Measurements from ENCODE around the gene PARL.

The PARL gene

DNA sequence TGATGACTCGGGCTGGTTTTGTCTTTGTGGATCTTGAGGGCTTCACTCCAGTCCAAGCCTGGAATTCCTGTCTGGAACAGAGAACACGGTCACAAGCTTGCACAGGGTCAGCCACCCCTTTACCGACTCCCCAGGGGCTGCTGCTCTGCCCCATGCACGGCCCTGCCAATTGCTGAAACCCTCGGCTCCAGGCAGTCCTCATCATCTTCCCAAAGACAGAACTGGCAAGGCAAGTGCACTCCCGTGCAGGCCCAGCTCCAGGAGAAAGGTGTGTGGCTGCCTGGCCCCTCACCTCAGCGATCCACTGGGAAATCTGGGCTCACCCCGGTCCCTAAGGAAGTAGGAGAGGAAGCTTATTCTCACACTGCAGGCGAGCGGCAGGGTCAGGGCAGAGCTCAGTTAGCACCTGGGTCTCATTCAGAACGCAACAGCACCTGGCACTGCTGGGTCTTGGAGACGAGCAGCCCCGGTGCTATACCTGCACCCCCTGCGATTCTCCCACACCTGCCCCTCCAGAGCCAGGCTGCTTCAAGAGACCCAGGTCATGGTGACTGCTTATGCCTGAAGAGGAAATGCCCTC, 66.5 kb downstream of the PARL start:
- DNase-seq (ENCODE audit: low read depth in 2 of 2): no peak

DNA sequence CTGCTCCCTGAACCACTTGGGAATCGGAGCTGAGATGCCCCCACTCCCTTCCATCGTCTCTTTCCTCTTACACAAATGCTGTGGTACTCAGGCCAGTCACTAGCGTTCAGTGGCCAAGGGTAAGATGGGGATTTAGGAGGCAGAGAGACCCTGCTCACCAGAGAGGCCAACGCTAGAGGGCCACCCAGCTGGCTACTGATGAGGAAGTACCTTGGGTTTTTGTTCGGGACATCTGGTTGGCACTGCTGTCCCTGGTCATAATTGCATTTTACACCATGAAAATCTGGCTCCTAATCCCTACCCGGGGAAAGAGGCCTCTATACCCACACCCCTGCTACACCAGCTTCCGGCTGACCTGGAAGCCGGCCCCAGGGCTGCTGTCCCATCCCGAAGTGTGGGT, 67.0 kb downstream of the PARL start:
- DNase-seq (ENCODE audit: low read depth in 2 of 2): no peak

DNA sequence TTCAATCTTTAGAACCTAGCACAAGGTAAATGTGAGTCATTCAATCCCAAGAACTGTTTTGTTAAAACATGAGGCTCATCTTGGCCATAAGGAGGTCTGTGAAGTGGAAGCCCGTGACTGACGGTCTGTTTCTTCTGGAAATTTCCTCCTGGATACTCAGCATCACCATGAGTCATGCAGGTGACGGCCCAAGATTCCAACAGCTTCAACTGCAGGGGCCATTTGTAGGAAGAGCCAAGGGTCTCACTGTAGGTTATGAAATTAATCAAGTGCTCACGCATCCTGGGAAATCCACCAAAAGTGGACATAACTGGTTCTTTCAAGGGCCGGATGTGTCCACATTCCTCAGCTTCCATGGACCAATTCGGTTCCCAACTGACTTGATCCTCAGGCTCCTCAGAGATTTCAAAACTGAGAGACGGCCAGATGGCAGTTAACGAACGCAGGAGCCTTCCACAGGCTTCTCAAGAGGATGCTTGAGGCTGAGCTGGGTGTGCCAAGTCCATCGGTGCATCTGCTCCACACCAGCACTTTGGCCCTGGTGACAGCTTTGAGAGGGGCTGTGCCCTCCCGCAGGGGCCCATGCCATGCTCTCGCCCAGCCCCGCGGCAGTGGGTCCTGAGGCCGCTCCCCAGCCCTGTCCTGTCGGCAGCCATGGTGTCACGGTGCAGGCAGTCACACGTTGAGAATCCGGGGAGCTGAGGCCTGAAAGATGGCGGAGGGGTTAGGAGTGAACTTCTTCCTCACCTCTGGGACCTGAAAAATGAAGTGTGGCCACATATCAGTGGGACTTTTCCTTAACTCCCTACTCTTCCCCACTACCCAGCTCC, 67.8 kb downstream of the PARL start:
- no peak for DNase-seq (ENCODE audit: low read depth in 2 of 2)

DNA sequence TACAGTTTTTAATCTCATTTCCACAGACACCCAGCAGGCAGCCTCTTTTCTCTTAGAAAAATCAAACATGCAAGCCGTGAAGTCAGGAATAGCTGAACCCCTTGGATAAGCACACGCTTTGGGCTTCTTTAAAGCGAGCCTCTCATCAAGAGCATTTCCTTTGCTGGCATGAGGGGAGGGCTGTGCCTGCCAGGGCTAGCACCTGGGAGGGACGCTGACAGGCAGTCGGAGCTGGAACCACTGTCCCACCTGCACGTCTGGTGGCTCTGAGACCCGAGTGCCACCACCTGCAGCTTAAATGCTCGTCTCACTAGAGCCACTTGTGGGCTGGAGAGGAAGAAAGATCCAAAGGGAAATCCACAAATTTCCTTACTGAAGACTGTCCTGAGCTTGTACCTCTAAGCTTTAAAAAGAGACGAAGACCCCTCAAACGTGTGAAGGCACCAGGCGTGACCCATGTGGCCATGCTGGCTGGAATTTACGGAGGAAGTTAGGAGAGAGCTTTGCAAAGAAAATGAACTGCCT, 68.7 kb downstream of the PARL start:
- no peak for DNase-seq (ENCODE audit: low read depth in 2 of 2)

DNA sequence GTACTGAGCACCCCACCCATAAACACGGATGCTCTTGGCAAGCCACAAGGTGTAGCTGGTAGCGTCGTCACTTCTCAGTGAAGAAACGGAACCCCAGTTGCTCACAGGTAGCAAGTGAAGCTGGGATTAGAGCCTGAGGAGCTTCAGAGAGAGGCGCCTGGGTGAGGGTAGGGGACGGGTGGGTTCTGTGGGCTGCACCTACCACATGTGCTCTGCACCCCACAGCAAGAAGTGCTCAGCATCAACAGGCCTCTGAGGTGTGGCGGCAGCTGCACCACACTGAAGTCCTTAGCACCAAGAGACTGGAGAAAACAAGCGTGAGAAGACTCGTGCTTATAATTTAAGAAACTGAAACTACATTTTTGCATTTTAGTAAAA, 69.1 kb downstream of the PARL start:
- no peak for DNase-seq (ENCODE audit: low read depth in 2 of 2)

DNA sequence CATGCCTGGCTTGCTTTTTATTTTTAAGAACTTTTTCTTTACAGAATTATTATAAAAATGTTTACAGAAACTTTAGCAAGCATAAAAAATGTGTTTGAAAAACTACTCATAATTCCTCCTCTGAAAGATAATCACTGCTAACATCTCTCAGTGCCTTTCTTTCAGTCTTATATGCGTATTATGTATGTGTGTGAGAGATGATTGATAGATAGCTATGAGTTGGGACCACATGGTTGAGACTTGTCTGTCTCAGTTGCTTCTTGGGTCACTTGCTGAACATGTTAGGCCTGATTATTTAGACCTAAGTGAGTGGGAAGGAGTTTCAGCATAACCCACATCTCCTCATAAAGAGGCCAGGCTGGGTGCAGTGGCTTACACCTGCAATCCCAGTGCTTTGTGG, 70.4 kb downstream of the PARL start:
- no peak for DNase-seq (ENCODE audit: low read depth in 2 of 2)

DNA sequence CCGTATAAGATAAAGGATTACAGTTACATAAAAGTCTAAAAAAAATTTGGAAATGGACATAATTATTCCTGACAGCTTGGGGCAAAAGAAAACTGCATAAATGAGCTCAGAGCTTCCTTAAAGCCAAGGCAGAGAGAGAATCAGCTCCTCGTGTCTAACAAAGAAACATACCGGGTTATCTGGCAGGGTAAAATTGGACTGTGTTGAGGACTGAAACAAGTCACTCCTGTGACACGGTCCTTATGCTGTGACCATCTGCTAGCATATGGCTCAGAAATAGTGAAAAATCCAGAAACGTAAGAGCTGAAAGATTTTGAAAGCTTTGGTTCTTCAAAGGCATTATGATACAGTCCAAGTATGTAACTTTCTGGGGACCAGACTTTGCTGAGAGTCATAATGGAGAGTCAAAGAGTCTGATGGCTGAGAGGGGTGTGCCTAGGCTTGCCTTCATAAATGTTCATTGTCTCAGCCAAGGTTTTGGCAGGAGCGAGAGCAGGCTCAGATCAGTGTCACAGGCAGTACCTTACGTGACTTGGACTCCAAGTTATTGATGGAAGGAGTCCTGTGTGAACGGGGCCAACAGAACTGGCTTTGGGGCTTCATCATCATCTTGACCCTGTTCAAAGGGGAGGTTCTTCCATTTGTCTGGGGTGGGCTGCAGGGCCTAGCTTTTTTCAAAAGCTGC, 71.8 kb downstream of the PARL start:
- no peak for DNase-seq (ENCODE audit: low read depth in 2 of 2)

DNA sequence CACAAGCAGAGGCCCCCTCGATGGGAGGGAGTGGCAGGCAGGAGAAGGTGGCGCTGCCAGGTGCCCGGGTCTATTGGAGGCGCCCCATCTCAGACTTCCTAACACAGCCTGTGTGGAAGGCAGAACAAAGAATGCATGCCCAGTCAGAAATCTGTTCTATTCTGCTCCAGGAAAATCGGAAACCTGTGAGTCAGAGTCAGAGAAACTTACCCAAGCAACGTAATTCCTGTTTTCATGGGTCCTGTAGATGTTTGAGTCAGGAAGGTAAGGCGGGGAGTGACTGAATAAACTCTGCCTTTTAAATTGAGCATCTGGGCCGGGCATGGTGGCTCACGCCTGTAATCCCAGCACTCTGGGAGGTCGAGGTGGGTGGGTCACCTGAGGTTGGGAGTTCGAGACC, 73.0 kb downstream of the PARL start:
- no peak for DNase-seq (ENCODE audit: low read depth in 2 of 2)

DNA sequence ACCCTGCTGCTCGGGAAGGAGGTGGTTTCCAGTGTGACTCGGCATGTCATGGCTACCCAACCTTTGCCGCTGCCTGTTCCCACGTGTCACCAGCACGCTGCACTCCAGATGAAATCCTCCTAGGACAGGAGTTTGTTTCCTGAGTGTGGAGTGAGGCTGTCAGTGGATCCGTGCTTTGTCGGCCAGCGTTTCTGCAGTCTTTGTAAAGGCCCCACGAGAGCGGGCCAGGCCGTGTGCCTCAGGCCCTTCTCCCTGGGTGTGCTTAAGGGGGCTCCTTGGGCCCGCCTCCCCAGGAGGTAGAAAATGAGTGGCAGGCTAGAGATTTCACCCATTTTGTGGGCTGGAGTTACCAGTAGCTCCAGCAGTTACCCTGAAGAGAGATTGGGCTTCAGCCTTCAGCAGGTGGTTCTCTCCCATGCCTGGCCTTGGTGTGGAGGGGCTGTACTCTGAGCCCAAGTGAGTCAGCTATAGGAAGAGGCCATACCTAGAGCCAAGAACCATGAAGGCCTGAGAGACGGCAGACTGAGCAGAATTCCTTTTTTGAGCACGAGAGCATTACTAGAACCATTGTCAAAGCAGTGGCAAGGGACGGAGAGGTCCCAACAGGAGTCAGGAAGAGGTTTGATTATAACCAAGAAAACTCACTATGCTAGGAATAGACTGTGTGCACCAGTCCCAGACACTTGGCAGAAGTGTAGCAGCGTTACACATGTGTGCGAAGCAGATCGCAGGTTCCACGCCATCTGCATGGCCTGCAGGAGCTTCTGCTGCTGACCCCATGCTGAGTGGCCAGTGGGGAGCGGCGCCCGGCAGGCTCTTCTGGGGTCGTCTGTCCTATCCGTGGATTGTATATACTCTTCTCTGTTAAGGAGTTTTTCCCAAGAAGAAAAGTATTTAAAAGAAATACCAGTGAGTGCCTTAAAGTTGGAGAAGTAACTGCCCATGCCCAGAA, 73.8 kb downstream of the PARL start:
- DNase-seq (ENCODE audit: low read depth in 2 of 2): no peak

DNA sequence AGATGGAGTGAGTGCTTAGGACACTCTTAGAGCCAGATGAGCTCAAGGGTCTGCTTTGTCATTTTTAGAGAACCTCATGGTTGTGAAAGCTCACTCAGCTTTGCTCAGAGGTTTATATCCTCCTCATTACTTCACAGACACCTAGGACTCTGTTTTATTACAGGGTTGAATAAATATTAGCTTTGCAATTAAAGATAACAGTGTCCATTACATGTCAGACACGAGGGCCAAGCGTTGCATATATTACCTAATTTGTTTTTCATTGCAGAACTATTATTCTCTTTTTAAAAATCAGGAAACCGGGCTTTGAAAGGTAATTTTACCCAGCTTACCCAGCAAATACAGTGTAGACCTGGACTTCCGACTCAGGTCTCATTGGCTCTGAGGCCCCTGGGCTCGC, 75.4 kb downstream of the PARL start:
- DNase-seq (ENCODE audit: low read depth in 2 of 2): no peak

DNA sequence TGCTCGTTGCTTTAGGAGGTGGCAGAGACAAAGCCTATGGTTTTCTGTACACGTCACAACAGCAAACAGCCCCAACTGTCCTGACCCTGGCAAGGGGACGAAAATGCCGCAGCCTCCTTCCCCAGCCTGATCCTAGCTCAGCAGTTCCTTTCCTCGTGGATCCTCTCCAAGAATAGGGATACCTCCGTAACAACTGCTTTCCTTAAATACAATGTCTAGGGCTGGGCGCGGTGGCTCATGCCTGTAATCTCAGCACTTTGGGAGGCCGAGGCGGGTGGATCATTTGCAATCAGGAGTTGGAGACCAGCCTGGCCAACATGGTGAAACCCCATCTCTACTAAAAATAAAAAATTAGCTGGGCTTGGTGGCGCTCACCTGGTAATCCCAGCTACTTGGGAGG, 76.3 kb downstream of the PARL start:
- DNase-seq (ENCODE audit: low read depth in 2 of 2): no peak

DNA sequence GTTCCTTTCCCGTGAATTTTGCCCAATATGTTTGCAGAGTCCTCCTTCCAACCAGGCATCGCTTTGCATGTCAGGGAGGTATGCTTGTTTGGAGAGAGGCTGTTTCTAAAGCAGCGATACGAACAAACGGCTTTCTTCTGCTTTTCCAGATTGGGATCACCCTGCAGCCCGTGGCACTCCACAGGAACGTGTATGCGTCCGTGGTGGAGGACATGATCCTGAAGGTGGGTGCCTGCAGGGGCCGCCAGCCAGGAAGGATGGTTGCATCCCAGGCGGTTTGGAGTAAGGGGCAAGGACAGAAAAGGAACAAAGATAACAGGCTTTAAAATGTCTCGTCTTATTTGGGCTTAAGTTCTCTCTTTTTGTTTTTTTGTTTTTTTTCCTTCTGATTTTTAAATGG, 76.8 kb downstream of the PARL start:
- no peak for DNase-seq (ENCODE audit: low read depth in 2 of 2)

DNA sequence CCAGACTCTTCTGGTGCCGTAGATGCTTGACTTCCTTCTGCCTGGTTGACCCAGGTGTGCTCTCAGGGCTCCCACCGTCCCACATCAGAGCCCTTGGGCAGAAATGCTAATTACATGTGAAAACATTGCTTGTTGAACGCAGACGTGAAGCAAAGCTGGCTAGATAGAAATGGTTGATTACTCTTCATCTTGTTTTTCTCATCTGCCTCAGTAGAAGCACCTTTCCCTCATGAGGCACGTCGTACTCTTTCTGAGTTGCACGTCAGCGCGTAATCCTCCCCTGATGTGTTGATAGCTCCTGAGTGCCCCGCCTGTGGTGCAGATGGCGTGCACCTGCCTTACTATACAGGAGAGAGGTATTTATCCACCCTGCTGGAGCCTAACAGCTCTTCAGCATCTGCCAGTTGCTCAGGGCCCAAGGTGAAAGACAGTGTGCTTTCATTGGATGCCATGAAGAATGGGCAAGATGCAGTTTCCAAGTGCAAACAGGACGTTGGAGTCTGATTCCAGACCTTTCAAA, 77.4 kb downstream of the PARL start:
- DNase-seq (ENCODE audit: low read depth in 2 of 2): no peak

DNA sequence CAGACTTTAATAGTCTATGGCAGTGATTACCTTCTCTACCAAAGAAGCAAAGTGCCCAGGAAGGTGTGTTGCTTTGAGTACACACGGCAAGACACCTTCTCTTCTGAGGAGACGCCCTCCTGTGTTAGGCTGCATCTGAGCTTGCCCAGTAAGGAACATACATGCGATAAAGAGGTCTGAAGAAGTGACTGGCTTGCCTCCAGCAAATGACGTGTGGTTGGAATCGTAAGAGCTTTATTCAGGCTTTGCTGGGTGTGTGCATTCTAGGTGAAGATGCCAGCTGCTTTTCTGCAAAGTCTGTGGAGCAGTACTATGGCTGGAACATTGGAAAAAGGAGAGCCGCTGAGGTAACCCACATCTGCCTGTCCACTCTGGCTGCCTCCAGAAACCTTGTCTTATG, 81.7 kb downstream of the PARL start:
- no peak for DNase-seq (ENCODE audit: low read depth in 2 of 2)

DNA sequence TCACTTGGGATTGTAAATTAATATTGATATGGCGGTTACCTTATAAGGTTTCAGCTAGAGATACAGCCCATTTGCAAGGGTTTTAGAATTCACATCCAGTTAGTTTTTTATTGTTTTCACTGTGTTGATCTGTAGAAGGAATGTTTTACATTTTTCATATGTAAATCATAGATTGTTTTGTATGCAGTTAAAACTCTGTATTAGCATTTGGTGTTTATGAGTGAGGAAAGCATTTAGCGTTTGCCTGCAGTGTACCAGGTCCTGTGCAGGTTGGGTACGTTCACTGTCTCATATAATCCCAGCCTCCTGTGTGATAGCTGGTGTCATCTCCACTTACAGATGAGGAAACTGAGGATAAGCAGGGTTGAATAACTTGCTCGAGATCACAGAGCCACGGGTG, 83.1 kb downstream of the PARL start:
- DNase-seq (ENCODE audit: low read depth in 2 of 2): no peak

DNA sequence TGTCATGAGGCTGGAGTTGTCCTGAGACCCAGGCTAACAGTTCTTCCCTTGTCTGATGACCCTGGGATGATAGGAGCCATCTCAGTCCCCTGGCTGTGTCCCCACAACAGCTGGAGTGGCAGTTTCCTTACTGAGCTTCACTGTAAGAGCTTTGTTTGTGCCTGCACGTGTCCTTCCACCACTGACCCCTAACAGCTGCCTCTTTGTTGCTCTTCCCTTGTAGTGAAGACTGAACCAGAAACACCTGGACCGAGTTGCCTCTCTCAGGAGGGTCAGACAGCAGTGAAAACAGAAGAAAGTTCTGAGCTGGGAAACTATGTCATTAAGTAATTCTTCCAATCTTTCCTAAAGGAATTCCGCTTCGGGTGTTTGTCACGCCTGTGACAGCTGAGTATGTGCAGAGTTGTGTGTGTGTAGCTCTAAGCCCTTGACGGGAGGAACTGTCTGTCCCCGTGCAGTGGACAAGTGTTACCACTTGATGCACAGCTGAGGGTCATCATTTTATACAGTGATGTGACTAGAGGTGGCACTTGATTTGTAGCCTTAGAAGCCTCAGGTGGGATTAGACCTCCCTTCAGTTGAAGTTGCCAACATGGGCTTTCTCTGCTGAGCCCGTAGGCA, 84.3 kb downstream of the PARL start:
- no peak for DNase-seq (ENCODE audit: low read depth in 2 of 2)

DNA sequence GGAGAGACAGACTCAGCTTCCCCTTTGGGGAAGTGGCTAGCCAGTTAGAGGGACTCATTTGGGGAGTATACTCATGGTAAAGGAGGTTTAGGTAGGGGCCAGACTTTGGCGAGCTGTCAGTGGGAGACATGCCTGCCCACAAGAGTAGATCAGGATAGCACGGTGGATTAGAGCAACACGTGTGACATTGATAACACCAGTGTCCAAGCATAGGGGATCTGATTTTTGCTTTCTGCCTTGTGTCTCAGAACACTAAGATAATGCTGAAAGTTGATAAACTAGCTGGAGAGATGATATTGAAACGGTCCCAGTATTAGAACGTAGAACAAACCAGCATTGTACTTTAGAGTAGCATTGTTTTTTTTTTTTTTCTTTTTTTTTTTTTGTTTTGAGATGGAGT, 85.2 kb downstream of the PARL start:
- DNase-seq (ENCODE audit: low read depth in 2 of 2): no peak

DNA sequence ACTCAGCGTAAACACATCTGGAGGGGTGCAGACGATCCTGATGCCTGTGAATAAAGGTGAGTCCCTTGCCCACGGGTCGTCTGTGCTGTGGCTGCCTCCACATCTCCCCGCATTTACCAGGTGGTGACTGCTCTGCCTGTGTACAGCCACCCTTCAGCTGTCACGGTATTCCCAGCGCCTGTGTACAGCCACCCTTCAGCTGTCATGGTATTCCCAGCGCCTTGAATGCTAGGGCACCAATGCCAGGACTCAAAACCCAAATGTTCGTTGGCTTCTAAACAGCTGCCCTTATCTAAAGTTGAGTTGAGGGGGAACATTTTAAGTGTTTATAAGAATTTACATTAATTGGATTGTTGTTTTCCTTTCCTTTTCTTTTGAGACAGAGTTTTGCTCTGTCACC, 86.7 kb downstream of the PARL start:
- DNase-seq (ENCODE audit: low read depth in 2 of 2): no peak

DNA sequence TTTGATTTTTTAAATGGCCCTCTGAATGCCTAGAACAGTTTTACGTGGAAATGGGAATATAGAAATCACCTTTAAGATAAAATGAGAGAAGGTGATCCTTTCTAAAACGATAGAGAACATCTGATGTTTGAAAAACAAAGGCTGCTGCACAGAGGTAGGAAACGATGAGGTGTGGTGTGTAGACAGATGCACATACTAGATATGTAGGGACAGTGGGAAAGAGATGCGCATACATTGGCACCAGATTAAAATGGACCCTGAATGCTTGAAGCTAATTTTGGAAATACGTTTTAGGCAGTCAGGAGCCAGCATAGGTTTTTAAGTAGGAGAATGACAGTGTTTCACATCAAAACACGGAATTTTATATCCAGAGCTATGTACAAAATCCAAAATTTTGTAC, 88.3 kb downstream of the PARL start:
- no peak for DNase-seq (ENCODE audit: low read depth in 2 of 2)

DNA sequence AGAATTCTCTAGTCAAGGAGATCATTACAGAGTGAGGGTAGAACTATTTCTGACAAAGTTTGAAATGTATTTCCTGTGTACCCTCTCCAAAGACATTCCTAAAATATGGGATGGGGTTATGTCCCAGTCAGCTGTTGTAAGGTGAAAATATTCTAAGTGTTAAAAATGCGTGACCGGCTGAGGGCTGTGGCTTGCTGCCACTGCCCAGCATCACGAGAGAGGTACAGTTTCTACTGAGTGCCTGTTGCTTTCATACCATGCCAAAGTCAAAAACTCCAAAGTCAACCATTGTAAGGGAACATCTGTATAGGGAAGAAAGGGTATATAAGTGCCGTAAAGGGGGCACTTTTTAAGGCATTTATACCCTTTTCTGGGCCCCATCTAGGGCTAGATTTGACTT, 90.2 kb downstream of the PARL start:
- no peak for DNase-seq (ENCODE audit: low read depth in 2 of 2)

DNA sequence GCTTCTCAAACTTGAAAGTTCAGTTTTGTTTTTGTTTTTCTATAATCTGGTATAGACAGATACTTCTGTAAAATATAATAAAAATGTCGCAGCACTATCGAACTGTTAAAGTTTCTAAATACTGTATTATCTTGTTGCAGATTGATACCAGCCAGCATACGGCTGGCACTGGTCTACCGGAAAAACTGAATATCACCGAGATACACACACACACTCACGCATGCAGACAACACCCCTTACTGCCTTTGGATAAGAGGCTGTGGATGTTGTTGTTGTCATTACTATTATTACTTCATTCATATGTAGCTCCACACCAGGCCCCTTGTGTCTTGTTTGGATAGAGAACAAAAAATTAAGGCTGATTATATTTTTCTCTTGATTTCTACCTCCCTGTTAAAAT, 91.7 kb downstream of the PARL start:
- DNase-seq (ENCODE audit: low read depth in 2 of 2): no peak
